NCI-H82 treated with DMSO at 0.1 percent for 48 hours (cell line): Measurements from ENCODE around the gene OPRPN.

Source experiments
- DNase-seq: peaks from one replicate; lab custom pipeline; 2025; ENCODE audit not compliant: unreplicated experiment; lab: John Stamatoyannopoulos, UW

The OPRPN gene, protein sequence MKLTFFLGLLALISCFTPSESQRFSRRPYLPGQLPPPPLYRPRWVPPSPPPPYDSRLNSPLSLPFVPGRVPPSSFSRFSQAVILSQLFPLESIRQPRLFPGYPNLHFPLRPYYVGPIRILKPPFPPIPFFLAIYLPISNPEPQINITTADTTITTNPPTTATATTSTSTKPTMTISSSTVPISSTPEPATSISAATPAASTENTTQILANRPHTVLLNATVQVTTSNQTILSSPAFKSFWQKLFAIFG

GRCh38 chr4:70397580-70397979, at the start of gene OPRPN:
TSS of gene OPRPN (plus strand) at chr4:70397940. CDS start at chr4:70399286, 1,346 bp downstream.
- DNase-seq, result no peak

GRCh38 chr4:70356185-70356584, 41.6 kb upstream of the OPRPN start:
- DNase-seq, result no peak

GRCh38 chr4:70359115-70359661, 38.6 kb upstream of the OPRPN start:
- no peak for DNase-seq

- no peak for DNase-seq
Measured at GRCh38 chr4:70360460-70360859, 37.3 kb upstream of the OPRPN start, which contains the start of gene SMR3A. TSS of gene SMR3A (plus strand) at chr4:70360760. CDS start at chr4:70362116, 1,356 bp downstream.

GRCh38 chr4:70364002-70364401, 33.7 kb upstream of the OPRPN start:
- no peak for DNase-seq

- no peak for DNase-seq
Measured at GRCh38 chr4:70365479-70365878, 32.3 kb upstream of the OPRPN start.

DNA sequence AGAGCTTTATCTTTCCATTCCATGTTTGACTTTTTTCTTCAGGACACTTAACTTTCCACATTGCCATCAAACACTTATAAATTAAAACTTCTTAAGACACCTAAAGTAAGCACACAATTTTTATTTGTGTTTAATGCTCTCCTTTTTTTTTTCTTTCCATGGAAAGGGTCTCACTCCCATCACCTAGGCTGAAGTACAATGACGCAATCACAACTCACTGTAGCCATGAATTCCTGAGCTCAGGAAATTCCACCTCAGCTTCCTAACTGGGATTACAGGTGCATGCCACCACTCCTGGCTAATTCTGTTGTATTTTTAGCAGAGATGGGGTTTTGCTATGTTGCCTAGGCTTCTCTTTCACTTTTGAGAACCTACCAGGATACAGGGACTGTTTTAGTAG, 29.9 kb upstream of the OPRPN start:
- no peak for DNase-seq

DNA sequence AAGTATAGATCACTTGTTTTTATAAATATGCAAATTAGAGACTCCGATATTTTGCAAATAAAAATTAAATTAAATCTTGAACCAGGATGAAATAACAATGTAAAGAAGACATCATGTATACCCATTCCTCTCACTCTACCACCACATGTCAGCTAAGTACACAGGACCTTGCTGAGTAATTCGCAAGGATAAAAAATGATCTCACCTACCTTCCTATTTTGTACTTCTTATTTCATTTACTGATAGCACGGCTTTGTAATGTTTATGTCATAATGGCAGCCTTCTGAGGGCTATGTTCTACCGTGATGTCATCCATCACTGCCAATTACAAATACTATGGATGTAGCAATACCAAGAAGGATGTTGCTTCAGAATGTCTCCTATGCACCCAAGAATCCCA, 25.8 kb upstream of the OPRPN start:
- no peak for DNase-seq

DNA sequence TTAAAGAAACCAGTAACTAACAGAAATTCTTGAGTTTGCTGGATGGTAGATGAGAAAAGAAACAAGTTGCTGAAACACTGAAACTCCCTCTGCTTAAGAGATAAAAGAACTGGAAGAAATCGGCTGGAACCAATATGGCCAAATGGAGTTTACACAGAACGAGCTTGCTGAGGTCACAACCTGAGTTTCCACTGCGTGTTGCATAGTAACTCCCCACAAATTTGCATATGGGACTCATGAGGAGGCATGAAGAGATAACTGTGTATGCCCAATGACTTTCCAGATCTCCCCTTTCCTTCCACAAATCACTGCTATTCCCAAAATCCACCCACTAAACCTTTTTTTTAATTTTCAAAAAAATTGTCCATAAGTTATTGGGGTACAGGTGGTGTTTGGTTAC, 25.0 kb upstream of the OPRPN start:
- no peak for DNase-seq

- DNase-seq, result no peak
Measured at GRCh38 chr4:70380578-70380977, 17.2 kb upstream of the OPRPN start.

GRCh38 chr4:70382691-70383181, 15.0 kb upstream of the OPRPN start, which contains the start of gene SMR3B:
TSS of gene SMR3B (plus strand) at chr4:70383131. CDS start at chr4:70384511, 1,380 bp downstream.
- DNase-seq, result no peak

- DNase-seq, result no peak
Measured at GRCh38 chr4:70392057-70392776, 5.5 kb upstream of the OPRPN start.

DNA sequence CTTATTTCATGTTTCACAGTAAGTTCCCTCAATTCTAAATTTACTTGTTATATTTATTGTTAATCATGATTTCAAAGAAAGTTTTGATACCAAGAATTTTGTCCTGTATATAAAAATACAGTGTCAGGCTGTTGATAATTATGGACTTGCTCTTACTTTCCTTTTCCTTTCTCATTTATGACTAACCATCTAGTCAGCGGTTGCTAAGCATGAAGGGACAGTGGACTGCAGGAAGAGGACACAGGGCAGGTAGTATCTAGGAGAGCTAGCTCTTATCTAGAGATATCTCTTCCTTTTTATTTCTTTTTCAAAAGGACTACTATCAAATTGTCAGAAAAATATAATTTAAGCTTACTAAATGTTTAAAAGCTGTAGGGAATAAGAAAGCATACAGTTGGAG, 1.6 kb downstream of the OPRPN start:
- DNase-seq, result no peak

DNA sequence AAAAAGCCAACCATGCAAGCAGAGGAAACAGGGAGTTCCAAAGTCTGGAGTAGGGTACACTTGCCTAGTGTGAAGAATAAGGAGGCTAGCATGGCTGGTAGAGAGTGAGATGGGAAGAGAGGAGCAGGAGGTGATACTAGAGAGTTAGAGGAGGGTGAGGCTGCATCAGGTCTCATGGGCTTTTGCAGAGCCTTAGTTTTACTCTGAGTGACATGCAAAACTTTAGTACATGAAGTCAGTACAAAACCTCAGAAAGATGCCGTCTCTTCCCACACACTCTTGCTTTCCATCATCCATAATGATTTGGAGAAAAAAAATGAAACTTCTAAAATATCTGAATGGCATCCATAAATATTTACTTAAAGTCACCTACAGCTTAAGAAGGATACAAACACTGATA, 5.0 kb downstream of the OPRPN start:
- DNase-seq, result no peak

GRCh38 chr4:70405765-70406164, 8.0 kb downstream of the OPRPN start:
- DNase-seq, result no peak

DNA sequence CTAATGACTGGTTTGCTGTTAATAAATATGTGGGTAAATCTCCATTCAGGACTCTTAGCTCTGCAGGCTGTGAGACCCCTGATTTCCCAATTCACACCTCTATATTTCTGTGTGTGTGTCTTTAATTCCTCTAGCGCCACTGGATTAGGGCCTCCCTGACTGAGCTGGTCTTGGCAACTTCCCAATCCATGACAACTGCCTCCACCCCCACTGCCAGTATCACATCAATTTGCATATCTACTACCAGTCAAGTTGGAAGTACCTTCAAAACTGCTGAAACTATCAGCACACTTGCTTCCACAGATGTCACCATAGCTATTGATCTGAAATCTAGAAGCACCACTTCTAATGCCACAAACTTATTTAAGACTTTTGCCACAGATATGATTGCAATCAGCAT, 27.6 kb downstream of the OPRPN start:
- no peak for DNase-seq

DNA sequence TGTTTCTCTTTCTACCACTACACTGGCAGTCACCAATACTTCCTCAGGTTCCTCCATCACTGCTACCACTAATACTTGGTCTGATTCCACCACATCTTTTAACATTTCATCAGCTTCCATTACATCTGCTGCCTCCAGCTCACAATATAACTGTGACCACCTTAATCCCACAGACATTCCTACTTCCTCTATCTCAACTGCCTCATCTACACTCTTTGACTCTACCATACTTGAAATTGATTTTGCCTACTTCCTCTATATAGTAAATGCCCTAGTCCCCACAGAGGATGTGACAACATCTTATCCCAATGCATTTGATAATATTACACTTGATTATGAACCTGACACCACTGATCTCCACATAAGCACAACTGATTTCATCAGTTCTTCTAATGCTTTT, 29.0 kb downstream of the OPRPN start:
- no peak for DNase-seq

DNA sequence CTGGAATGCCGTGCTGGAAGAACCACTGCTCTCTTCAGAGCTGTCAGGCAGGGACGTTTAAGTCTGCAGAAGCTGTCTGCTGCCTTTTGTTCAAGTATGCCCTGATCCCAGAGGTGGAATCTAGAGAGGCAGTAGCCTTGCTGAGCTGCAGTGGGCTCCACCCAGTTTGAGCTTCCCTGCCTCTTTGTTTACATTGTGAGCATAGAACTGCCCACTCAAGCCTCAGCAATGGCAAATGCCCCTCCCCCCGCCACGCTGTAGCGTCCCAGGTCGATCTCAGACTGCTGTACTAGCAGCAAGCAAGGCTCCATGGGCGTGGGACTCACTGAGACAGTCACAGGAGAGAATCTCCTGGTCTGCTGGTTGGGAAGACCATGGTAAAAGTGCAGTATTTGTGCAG, 39.5 kb downstream of the OPRPN start:
- no peak for DNase-seq

- DNase-seq, result no peak
Measured at GRCh38 chr4:70442474-70442873, 44.7 kb downstream of the OPRPN start.

DNA sequence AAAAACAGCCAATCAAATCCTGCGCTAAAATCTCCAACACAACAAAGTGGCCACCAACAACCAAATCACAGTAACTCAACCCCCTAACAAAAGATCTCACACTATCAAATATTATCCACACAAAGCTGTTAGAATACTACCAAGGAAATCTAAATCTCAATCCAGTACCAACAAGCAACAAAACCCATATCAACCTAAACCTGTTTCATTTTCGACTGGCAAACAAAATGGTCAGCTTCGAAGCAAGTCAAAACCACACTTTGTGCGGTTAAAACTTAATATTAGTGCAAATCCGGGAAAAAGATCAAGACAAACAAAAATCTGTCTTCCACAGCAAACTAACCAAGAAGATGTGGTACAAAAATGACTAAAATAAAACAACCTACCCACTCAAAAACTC, 45.6 kb downstream of the OPRPN start:
- DNase-seq, result no peak

GRCh38 chr4:70449220-70449619, 51.5 kb downstream of the OPRPN start:
- no peak for DNase-seq

DNA sequence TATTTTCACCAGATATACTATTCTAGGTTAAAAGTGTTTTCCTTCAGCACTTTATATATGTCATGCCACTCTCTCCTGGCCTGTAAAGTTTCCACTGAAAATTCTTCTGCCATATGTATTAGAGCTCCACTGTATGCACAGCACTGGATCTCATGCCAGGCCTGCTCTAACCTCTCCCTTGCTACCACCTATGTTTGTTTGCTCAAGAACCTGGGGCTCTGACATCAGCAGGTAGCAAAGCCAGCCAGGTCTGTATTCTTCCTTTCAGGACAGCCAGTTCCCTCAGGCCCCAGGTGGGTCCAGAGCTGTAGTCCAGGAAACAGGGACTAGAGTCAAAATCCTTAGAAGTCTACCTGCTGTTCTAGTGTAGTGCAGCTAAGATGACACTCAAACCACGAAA, 55.2 kb downstream of the OPRPN start:
- no peak for DNase-seq
